ENCODE measurements around the gene LIPK. TPM values are rescaled to one million over a fixed set of nuclear protein-coding genes. Genes with fewer than 3 reads are reported as not detected.

The LIPK gene
- total and polyA plus RNA-seq, 2 donors from 2014 or later, result not detected

GRCh38 chr10:88742448-88742847 lies 36.4 kb downstream of the LIPK start:
- Histone ChIP-seq H3K27ac (ENCODE audit: low read depth in 2 of 2, low read length in 2 of 2) (no peak overlapping the region), H3K4me1 (ENCODE audit: control insufficient read depth in 2 of 3, insufficient read depth in 2 of 3, low read depth in 1 of 3, low read length in 3 of 3) (no peaks in the 10 kb centered on the region), H3K36me3 (ENCODE audit: control insufficient read depth in 2 of 3, insufficient read depth in 3 of 3, low read length in 3 of 3) (no peaks in the 10 kb centered on the region), H3K4me3 (ENCODE audit: low read length in 3 of 3) (no peak overlapping the region), H3K9ac (ENCODE audit: low read length in 3 of 3) (no peak overlapping the region), H3K9me3 (ENCODE audit: control insufficient read depth in 2 of 3, insufficient read depth in 1 of 3, low read length in 3 of 3) (peaks cover 0 to 5% (median 0%) of the 10 kb centered on the region in 3 donors), H3K27me3 (ENCODE audit: control insufficient read depth, insufficient read depth, low read length) (no peaks in the 10 kb centered on the region)
- TF ChIP-seq CTCF (IDR thresholded peaks at IDR 0.05; ENCODE audit: borderline replicate concordance, extremely low read depth, insufficient read depth), result no peak
- FAIRE-seq (no peak), DNase-seq (no peak)
- intact Hi-C loops (cut with DNase I), result no loop called here

GRCh38 chr10:88744002-88744401 lies 38.0 kb downstream of the LIPK start:
- Histone ChIP-seq H3K27me3 (ENCODE audit: control insufficient read depth, insufficient read depth, low read length) (no peaks in the 10 kb centered on the region), H3K9me3 (ENCODE audit: control insufficient read depth in 2 of 3, insufficient read depth in 1 of 3, low read length in 3 of 3) (peaks cover 0 to 5% (median 0%) of the 10 kb centered on the region in 3 donors), H3K9ac (ENCODE audit: low read length in 3 of 3) (no peak overlapping the region), H3K27ac (ENCODE audit: low read depth in 2 of 2, low read length in 2 of 2) (no peak overlapping the region), H3K4me1 (ENCODE audit: control insufficient read depth in 2 of 3, insufficient read depth in 2 of 3, low read depth in 1 of 3, low read length in 3 of 3) (no peaks in the 10 kb centered on the region), H3K36me3 (ENCODE audit: control insufficient read depth in 2 of 3, insufficient read depth in 3 of 3, low read length in 3 of 3) (no peaks in the 10 kb centered on the region), H3K4me3 (ENCODE audit: low read length in 3 of 3) (no peak overlapping the region)
- intact Hi-C loops (cut with DNase I), result no loop called here
- DNase-seq, result peak in 1 of 5 donors; percentile 11
- FAIRE-seq, result no peak
- TF ChIP-seq CTCF (IDR thresholded peaks at IDR 0.05; ENCODE audit: borderline replicate concordance, extremely low read depth, insufficient read depth), result no peak

GRCh38 chr10:88745633-88746032 lies 39.6 kb downstream of the LIPK start:
- Histone ChIP-seq H3K27ac (ENCODE audit: low read depth in 2 of 2, low read length in 2 of 2) (no peak overlapping the region), H3K36me3 (ENCODE audit: control insufficient read depth in 2 of 3, insufficient read depth in 3 of 3, low read length in 3 of 3) (no peaks in the 10 kb centered on the region), H3K9ac (ENCODE audit: low read length in 3 of 3) (no peak overlapping the region), H3K27me3 (ENCODE audit: control insufficient read depth, insufficient read depth, low read length) (no peaks in the 10 kb centered on the region), H3K9me3 (ENCODE audit: control insufficient read depth in 2 of 3, insufficient read depth in 1 of 3, low read length in 3 of 3) (peaks cover 0 to 5% (median 0%) of the 10 kb centered on the region in 3 donors), H3K4me1 (ENCODE audit: control insufficient read depth in 2 of 3, insufficient read depth in 2 of 3, low read depth in 1 of 3, low read length in 3 of 3) (no peaks in the 10 kb centered on the region), H3K4me3 (ENCODE audit: low read length in 3 of 3) (no peak overlapping the region)
- intact Hi-C loops (cut with DNase I), result no loop called here
- DNase-seq (no peak), FAIRE-seq (no peak)
- no peak for TF ChIP-seq CTCF (IDR thresholded peaks at IDR 0.05; ENCODE audit: borderline replicate concordance, extremely low read depth, insufficient read depth)

GRCh38 chr10:88754287-88754686 lies 48.2 kb downstream of the LIPK start:
- intact Hi-C loops (cut with DNase I), result no loop called here
- no peaks in the 10 kb centered on the region for H3K9me3 ChIP-seq (ENCODE audit: control insufficient read depth in 2 of 3, insufficient read depth in 1 of 3, low read length in 3 of 3)
- no peak overlapping the region for H3K4me3 ChIP-seq (ENCODE audit: low read length in 3 of 3)
- FAIRE-seq, result no peak
- peak in 1 of 5 donors; percentile 48 for DNase-seq
- no peak overlapping the region for H3K27ac ChIP-seq (ENCODE audit: low read depth in 2 of 2, low read length in 2 of 2)
- H3K4me1 ChIP-seq (ENCODE audit: control insufficient read depth in 2 of 3, insufficient read depth in 2 of 3, low read depth in 1 of 3, low read length in 3 of 3), result no peaks in the 10 kb centered on the region
- H3K36me3 ChIP-seq (ENCODE audit: control insufficient read depth in 2 of 3, insufficient read depth in 3 of 3, low read length in 3 of 3), result no peaks in the 10 kb centered on the region
- no peaks in the 10 kb centered on the region for H3K27me3 ChIP-seq (ENCODE audit: control insufficient read depth, insufficient read depth, low read length)
- TF ChIP-seq CTCF (IDR thresholded peaks at IDR 0.05; ENCODE audit: borderline replicate concordance, extremely low read depth, insufficient read depth), result no peak
- no peak overlapping the region for H3K9ac ChIP-seq (ENCODE audit: low read length in 3 of 3)

Measured in kidney (tissue), 14 donors.